HuH-7 (cell line): ENCODE measurements around the gene NFS1.
A peak's percentile ranks its signal among the peaks of the same experiment; 100 is the strongest.
"Not testable (repeated sequence)": the region's sequence is repeated elsewhere in the genome, so short reads cannot be mapped to it uniquely, and the experiment has no call there.

ENCODE experiments used
- DNase-seq: peaks from one replicate; pipeline ENCODE4 v3.0.0; 2011; ENCODE audit warnings: low spot score

The NFS1 gene

GRCh38 chr20:35709259-35709658, 10.1 kb upstream of the NFS1 start:
- no peak for DNase-seq

GRCh38 chr20:35708502-35708901, 9.3 kb upstream of the NFS1 start:
- no peak for DNase-seq

- not testable (repeated sequence) for DNase-seq
These were observed 7.7 kb upstream of the NFS1 start for GRCh38 chr20:35706591-35707529.

GRCh38 chr20:35705894-35706293, 6.7 kb upstream of the NFS1 start:
- DNase-seq, result not testable (repeated sequence)

- DNase-seq, result no peak
These were observed 5.5 kb upstream of the NFS1 start for GRCh38 chr20:35704514-35705261.

- no peak for DNase-seq
These were observed 3.9 kb upstream of the NFS1 start for GRCh38 chr20:35702824-35703695.

- no peak for DNase-seq
These were observed 3.1 kb upstream of the NFS1 start for GRCh38 chr20:35702051-35702823.

- DNase-seq, result no peak
These were observed 1.5 kb upstream of the NFS1 start for GRCh38 chr20:35700625-35701148.

- no peak for DNase-seq
These were observed 939 bp upstream of the NFS1 start for GRCh38 chr20:35699957-35700624.

GRCh38 chr20:35698298-35699126, 640 bp downstream of the NFS1 start:
- DNase-seq, result peak; percentile 44

GRCh38 chr20:35697696-35698297, 1.4 kb downstream of the NFS1 start:
- DNase-seq, result no peak

GRCh38 chr20:35695978-35696377, 3.2 kb downstream of the NFS1 start:
- no peak for DNase-seq

GRCh38 chr20:35695245-35695749, 3.9 kb downstream of the NFS1 start:
- DNase-seq, result no peak

GRCh38 chr20:35690265-35690664, 8.9 kb downstream of the NFS1 start:
- DNase-seq, result no peak

- DNase-seq, result not testable (repeated sequence)
These were observed 12.3 kb downstream of the NFS1 start for GRCh38 chr20:35686872-35687271.

- not testable (repeated sequence) for DNase-seq
These were observed 13.8 kb downstream of the NFS1 start for GRCh38 chr20:35685368-35685767.

- no peak for DNase-seq
These were observed 17.2 kb downstream of the NFS1 start for GRCh38 chr20:35681960-35682359.

GRCh38 chr20:35680452-35681183, 18.5 kb downstream of the NFS1 start:
- no peak for DNase-seq
